Measurements from ENCODE around the gene COX14.

The COX14 gene

DNA sequence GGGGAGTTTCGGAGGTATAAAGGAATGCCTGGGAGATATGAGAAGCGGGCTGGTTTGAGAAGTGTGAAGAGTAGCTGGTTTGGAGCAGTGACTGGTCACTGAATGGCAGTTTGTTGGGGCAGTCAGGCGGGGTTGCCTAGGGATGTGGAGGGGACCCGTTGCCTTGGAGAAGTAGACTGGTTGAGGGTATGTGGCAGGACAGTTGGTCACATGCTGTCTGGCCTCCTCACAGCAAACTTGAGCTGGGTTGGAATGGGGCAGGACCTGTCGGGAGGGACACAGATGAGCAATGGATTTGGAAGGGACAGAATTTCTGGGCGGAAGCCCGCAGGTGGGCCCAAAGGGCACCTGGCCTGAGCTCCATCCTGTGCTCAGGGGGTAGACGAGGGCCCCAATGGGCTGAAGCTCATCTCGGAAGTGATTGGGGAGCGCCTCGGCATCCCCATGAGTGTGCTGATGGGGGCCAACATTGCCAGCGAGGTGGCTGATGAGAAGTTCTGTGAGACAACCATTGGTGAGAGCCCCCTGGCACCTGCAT lies 6.1 kb upstream of the COX14 start:
- H3K9me3 ChIP-seq (ENCODE audit: control insufficient read depth, insufficient read depth, low read depth, low read length): no peaks in the 10 kb centered on the region
- peaks cover 10% of the 10 kb centered on the region for H3K4me1 ChIP-seq (ENCODE audit: control insufficient read depth, insufficient read depth, low read length)
- POLR2A ChIA-PET: no interaction called here
- no peak for TF ChIP-seq ZNF10 (tag by site-specific recombination; IDR thresholded peaks at IDR 0.05)
- TF ChIP-seq ZSCAN16 (tag by site-specific recombination; IDR thresholded peaks at IDR 0.05): no peak
- no peak for TF ChIP-seq GLIS1 (tag by site-specific recombination; IDR thresholded peaks at IDR 0.05)
- no peak for TF ChIP-seq ZNF174 (tag by site-specific recombination; IDR thresholded peaks at IDR 0.05)
- no peak for TF ChIP-seq ZNF658 (tag by site-specific recombination; IDR thresholded peaks at IDR 0.05)
- TF ChIP-seq, protein P1, sequence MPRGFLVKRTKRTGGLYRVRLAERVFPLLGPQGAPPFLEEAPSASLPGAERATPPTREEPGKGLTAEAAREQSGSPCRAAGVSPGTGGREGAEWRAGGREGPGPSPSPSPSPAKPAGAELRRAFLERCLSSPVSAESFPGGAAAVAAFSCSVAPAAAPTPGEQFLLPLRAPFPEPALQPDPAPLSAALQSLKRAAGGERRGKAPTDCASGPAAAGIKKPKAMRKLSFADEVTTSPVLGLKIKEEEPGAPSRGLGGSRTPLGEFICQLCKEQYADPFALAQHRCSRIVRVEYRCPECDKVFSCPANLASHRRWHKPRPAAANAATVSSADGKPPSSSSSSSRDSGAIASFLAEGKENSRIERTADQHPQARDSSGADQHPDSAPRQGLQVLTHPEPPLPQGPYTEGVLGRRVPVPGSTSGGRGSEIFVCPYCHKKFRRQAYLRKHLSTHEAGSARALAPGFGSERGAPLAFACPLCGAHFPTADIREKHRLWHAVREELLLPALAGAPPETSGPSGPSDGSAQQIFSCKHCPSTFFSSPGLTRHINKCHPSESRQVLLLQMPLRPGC (tag by site-specific recombination; IDR thresholded peaks at IDR 0.05): no peak
- no peak for TF ChIP-seq ZNF664 (tag by site-specific recombination; IDR thresholded peaks at IDR 0.05)
- no peak overlapping the region for H3K27ac ChIP-seq (ENCODE audit: extremely low read depth, low read depth, low read length)
- H3K36me3 ChIP-seq (ENCODE audit: control insufficient read depth in 2 of 2, insufficient read depth in 1 of 2, low read length in 2 of 2): peaks cover 0 to 12% of the 10 kb centered on the region in 2 experiments; a peak in 1 of 3 replicates
- H3K4me3 ChIP-seq (ENCODE audit: low read depth, low read length): no peak overlapping the region
- CTCF ChIA-PET: interaction anchor here (0.8 to 2.8 kb wide), 3 partner anchors 18 to 70 kb away, joined by 3 to 18 read pairs (median 5); no protein-coding TSS in a partner anchor

DNA sequence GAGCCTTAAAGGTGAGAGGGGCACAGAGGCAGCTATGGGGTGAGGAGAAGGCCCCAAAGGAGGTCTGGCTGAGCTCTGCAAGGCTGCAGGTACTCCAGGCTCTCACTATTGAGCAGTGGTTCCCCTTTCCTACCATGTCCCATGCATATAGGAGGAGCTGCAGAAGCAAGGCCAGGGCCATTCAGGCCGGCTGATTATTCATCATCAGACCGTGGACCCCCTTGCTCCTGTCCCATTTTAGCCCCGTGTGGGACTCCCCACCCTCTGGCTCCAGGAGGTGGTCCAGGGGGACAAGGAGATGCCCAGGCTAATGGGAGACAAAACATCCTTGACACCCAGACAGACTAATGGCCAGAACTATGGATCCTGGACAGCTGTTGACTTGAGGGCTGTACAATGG lies 5.1 kb upstream of the COX14 start:
- POLR2A ChIA-PET: no interaction called here

DNA sequence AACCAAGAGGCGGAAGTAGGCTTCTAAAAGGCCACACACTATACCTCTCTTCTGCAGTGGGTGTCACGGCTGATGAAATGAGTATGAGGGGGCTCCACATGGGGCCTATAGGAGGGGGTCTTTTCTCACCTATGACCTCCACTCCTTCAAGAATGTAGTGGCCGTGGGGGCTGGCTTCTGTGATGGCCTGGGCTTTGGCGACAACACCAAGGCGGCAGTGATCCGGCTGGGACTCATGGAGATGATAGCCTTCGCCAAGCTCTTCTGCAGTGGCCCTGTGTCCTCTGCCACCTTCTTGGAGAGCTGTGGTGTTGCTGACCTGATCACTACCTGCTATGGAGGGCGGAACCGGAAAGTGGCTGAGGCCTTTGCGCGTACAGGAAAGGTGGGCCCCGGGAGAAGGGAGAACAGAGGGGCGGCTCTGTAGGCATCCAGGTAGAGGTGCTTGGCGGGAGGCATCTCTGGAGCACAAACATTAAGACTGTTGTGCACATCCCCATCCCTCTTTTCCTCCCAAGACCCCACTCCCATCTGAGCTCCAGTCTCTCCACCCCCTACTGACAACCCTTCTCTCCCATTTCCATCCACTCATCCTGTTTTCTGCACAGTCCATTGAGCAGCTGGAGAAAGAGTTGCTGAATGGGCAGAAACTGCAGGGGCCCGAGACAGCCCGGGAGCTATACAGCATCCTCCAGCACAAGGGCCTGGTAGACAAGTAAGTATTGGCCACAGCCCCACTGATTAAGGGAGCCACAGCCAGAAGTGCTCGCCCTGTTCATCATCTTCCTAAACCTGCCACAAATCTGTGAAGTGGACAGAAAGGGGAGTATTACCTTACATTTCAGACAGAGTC lies 4.4 kb upstream of the COX14 start:
- Histone ChIP-seq H3K9me3 (ENCODE audit: control insufficient read depth, insufficient read depth, low read depth, low read length) (no peaks in the 10 kb centered on the region), H3K27ac (ENCODE audit: extremely low read depth, low read depth, low read length) (no peak overlapping the region), H3K4me3 (ENCODE audit: low read depth, low read length) (no peak overlapping the region), H3K36me3 (ENCODE audit: control insufficient read depth in 2 of 2, insufficient read depth in 1 of 2, low read length in 2 of 2) (no peaks in the 10 kb centered on the region), H3K4me1 (ENCODE audit: control insufficient read depth, insufficient read depth, low read length) (peaks cover 10% of the 10 kb centered on the region)
- CTCF ChIA-PET: interaction anchor here (0.9 to 5.1 kb wide), 3 partner anchors 18 to 68 kb away, joined by 3 to 53 read pairs (median 4); partner anchors contain the start of gene SMARCD1
- POLR2A ChIA-PET: interaction anchor here (1.0 kb wide), 1 partner anchor 23 kb away, joined by 5 read pairs; no protein-coding TSS in a partner anchor
- TF ChIP-seq, protein P2, sequence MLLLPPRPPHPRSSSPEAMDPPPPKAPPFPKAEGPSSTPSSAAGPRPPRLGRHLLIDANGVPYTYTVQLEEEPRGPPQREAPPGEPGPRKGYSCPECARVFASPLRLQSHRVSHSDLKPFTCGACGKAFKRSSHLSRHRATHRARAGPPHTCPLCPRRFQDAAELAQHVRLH (tag by site-specific recombination; IDR thresholded peaks at IDR 0.05): no peak
- TF ChIP-seq ZNF248 (tag by site-specific recombination; IDR thresholded peaks at IDR 0.05): no peak
- TF ChIP-seq, protein P3, sequence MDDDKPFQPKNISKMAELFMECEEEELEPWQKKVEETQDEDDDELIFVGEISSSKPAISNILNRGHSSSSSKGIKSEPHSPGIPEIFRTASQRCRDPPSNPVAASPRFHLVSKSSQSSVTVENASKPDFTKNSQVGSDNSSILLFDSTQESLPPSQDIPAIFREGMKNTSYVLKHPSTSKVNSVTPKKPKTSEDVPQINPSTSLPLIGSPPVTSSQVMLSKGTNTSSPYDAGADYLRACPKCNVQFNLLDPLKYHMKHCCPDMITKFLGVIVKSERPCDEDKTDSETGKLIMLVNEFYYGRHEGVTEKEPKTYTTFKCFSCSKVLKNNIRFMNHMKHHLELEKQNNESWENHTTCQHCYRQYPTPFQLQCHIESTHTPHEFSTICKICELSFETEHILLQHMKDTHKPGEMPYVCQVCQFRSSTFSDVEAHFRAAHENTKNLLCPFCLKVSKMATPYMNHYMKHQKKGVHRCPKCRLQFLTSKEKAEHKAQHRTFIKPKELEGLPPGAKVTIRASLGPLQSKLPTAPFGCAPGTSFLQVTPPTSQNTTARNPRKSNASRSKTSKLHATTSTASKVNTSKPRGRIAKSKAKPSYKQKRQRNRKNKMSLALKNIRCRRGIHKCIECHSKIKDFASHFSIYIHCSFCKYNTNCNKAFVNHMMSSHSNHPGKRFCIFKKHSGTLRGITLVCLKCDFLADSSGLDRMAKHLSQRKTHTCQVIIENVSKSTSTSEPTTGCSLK (tag by site-specific recombination; IDR thresholded peaks at IDR 0.05): no peak
- no peak for TF ChIP-seq GLIS2 (tag by site-specific recombination; IDR thresholded peaks at IDR 0.05)
- TF ChIP-seq WT1 (tag by site-specific recombination; IDR thresholded peaks at IDR 0.05): no peak
- TF ChIP-seq KLF10 (tag by site-specific recombination; IDR thresholded peaks at IDR 0.05): no peak
- TF ChIP-seq, protein P4, sequence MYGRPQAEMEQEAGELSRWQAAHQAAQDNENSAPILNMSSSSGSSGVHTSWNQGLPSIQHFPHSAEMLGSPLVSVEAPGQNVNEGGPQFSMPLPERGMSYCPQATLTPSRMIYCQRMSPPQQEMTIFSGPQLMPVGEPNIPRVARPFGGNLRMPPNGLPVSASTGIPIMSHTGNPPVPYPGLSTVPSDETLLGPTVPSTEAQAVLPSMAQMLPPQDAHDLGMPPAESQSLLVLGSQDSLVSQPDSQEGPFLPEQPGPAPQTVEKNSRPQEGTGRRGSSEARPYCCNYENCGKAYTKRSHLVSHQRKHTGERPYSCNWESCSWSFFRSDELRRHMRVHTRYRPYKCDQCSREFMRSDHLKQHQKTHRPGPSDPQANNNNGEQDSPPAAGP (tag by site-specific recombination; IDR thresholded peaks at IDR 0.05): no peak
- TF ChIP-seq ZNF843 (tag by site-specific recombination; IDR thresholded peaks at IDR 0.05): no peak
- no peak for TF ChIP-seq ZBTB1 (tag by site-specific recombination; IDR thresholded peaks at IDR 0.05)

More for the DNA sequence above, 5.1 kb upstream of the COX14 start:
- Histone ChIP-seq H3K4me3 (ENCODE audit: low read depth, low read length) (no peak overlapping the region), H3K27ac (ENCODE audit: extremely low read depth, low read depth, low read length) (no peak overlapping the region), H3K36me3 (ENCODE audit: control insufficient read depth in 2 of 2, insufficient read depth in 1 of 2, low read length in 2 of 2) (peaks cover 0 to 6% of the 10 kb centered on the region in 2 experiments; a peak in 1 of 3 replicates), H3K4me1 (ENCODE audit: control insufficient read depth, insufficient read depth, low read length) (peaks cover 10% of the 10 kb centered on the region), H3K9me3 (ENCODE audit: control insufficient read depth, insufficient read depth, low read depth, low read length) (no peaks in the 10 kb centered on the region)
- CTCF ChIA-PET: interaction anchor here (0.6 to 2.8 kb wide), 3 partner anchors 19 to 40 kb away, joined by 3 to 18 read pairs (median 3); partner anchors contain the start of gene SMARCD1
- TF ChIP-seq ZNF785 (tag by site-specific recombination; IDR thresholded peaks at IDR 0.05) (no peak), ZNF274 (IDR thresholded peaks at IDR 0.05; ENCODE audit: low read length) (no peak), ZNF274 (tag by site-specific recombination; IDR thresholded peaks at IDR 0.05; ENCODE audit: borderline replicate concordance) (no peak), ZBTB20 (tag by site-specific recombination; IDR thresholded peaks at IDR 0.05) (no peak), ZNF707 (tag by site-specific recombination; IDR thresholded peaks at IDR 0.05) (no peak)
- TF ChIP-seq, protein P5, sequence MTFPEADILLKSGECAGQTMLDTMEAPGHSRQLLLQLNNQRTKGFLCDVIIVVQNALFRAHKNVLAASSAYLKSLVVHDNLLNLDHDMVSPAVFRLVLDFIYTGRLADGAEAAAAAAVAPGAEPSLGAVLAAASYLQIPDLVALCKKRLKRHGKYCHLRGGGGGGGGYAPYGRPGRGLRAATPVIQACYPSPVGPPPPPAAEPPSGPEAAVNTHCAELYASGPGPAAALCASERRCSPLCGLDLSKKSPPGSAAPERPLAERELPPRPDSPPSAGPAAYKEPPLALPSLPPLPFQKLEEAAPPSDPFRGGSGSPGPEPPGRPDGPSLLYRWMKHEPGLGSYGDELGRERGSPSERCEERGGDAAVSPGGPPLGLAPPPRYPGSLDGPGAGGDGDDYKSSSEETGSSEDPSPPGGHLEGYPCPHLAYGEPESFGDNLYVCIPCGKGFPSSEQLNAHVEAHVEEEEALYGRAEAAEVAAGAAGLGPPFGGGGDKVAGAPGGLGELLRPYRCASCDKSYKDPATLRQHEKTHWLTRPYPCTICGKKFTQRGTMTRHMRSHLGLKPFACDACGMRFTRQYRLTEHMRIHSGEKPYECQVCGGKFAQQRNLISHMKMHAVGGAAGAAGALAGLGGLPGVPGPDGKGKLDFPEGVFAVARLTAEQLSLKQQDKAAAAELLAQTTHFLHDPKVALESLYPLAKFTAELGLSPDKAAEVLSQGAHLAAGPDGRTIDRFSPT (tag by site-specific recombination; IDR thresholded peaks at IDR 0.05): no peak
- TF ChIP-seq, protein P6, sequence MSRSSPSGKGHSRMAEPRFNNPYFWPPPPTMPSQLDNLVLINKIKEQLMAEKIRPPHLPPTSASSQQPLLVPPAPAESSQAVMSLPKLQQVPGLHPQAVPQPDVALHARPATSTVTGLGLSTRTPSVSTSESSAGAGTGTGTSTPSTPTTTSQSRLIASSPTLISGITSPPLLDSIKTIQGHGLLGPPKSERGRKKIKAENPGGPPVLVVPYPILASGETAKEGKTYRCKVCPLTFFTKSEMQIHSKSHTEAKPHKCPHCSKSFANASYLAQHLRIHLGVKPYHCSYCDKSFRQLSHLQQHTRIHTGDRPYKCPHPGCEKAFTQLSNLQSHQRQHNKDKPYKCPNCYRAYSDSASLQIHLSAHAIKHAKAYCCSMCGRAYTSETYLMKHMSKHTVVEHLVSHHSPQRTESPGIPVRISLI (tag by site-specific recombination; IDR thresholded peaks at IDR 0.05): no peak

All from HEK293 (cell line).